ENCODE measurements around the gene SCFD2. TPM values are rescaled to one million over a fixed set of nuclear protein-coding genes. Genes with fewer than 3 reads are reported as not detected.
A peak's percentile ranks its signal among the peaks of the same experiment; 100 is the strongest.

SCFD2 gene
- total RNA-seq, 1 donor from 2014 or later, result 13.2 TPM

DNA sequence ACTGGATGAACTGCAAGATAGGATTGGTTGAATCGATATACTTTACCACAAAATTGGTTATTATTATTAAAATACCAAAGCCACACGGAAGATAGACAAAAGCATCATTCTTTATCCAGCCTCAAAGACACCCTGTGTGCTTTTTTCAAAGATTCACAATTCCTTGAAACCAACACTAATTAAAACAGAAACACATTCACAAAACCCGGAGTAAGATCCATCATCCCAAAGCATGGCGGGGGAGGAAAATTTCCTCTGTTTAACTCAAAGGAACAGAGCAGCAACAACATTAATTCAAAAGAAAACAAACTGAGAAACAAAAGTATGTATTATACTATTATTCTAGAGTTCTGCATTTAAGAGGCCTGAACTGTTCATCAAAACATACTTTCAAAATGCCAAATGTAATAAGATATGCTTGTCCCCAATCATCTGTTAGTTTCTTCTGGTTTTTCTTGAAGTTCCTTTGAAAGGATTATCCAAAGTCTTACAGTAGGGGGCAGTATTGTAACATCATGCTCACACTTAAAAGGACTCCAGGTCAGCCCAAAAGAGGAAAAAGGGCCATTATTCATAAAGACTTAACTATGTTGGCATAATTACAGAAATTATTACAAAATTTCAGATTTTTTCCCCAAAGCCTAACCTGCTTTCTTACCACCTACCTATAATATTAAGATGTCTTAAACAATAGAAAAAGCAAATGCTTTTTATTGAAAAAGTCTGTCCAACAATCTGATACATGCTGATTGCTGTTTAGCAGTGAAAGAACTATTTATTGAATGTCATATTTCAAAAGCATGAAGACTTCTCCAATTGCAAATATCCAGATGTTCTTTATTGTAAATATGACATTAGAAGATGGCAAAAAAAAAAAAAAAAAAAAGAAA, 168.7 kb downstream of the SCFD2 start:
- no peaks in the 10 kb centered on the region for H3K4me1 ChIP-seq
- no peaks in the 10 kb centered on the region for H3K36me3 ChIP-seq
- no peaks in the 10 kb centered on the region for H3K9me3 ChIP-seq
- DNase-seq, result no peak
- H3K27me3 ChIP-seq (ENCODE audit: low read depth), result no peaks in the 10 kb centered on the region
- no peak overlapping the region for H3K27ac ChIP-seq
- no peak overlapping the region for H3K4me3 ChIP-seq
- peak in 1 of 2 donors; percentile 67 for ATAC-seq
- intact Hi-C loops (cut with DNase I), result loop anchor here (10.0 kb wide), 2 partner anchors 608 to 1028 kb away; partner anchors contain the start of gene PDGFRA
- TF ChIP-seq, protein P1, sequence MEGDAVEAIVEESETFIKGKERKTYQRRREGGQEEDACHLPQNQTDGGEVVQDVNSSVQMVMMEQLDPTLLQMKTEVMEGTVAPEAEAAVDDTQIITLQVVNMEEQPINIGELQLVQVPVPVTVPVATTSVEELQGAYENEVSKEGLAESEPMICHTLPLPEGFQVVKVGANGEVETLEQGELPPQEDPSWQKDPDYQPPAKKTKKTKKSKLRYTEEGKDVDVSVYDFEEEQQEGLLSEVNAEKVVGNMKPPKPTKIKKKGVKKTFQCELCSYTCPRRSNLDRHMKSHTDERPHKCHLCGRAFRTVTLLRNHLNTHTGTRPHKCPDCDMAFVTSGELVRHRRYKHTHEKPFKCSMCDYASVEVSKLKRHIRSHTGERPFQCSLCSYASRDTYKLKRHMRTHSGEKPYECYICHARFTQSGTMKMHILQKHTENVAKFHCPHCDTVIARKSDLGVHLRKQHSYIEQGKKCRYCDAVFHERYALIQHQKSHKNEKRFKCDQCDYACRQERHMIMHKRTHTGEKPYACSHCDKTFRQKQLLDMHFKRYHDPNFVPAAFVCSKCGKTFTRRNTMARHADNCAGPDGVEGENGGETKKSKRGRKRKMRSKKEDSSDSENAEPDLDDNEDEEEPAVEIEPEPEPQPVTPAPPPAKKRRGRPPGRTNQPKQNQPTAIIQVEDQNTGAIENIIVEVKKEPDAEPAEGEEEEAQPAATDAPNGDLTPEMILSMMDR (IDR thresholded peaks at IDR 0.05), result peak; percentile 74

DNA sequence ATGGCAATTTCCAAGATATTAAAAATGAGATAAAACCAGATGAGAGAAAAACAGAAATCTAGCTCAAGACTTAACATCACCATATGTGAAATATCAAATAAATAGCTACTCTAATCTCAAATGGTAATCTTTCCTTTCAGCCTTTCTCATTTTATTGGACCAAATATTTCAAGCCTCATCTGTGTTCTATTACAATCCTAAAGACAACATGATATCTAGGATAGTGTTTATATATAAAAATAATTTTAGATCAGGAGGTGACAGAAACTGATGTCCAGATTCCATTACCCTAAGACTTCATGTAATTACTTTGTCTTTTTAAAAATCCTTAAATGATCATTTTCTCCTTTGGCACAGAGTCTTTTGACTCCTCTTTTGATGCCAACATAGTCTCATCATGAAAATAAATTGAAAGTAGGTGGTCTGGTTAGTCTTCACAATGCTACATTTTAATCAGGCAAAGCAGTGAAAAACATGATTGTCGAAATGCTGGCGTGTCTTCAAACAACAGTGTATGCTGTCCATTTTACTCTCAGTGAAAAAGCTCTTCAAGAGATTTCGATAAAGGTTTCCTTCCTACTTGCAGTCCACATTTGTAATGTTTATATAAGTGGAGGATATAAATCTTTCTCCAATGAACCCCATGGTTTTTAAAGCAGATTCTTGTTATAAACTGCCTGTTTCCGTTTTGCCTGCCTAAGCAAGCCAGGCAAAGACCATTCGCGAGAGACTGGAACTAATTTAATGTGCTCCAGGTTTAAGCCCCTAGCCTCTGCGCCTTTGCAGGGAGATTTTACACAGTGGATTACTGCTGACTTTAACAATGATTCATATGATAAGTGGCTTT, 169.8 kb downstream of the SCFD2 start:
- Histone ChIP-seq H3K27me3 (ENCODE audit: low read depth) (no peaks in the 10 kb centered on the region), H3K4me1 (no peaks in the 10 kb centered on the region), H3K36me3 (no peaks in the 10 kb centered on the region), H3K4me3 (no peak overlapping the region), H3K9me3 (no peaks in the 10 kb centered on the region), H3K27ac (no peak overlapping the region)
- no peak for ATAC-seq
- TF ChIP-seq, protein P1 (IDR thresholded peaks at IDR 0.05), result no peak
- intact Hi-C loops (cut with DNase I), result loop anchor here (10.0 kb wide), 2 partner anchors 609 to 1029 kb away; partner anchors contain the start of gene PDGFRA
- no peak for DNase-seq

DNA sequence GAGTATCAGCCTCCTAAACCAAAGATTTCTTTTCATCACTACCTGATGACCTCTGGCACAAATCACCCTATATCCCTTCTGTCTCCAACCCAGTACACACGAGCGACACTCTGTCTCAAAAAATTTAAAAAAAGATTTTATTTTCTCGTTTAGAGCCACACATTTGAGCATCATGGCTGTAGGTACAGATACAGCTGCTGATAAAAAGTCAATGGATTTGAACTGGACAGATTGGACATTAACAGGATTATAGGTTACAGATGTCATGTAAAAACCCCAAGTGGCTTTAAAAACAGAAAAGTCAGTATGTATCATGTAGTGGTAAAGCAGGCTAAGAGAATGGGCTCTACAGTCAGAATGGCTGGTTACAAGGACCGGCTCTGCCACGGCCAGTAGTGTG, 171.1 kb downstream of the SCFD2 start:
- Histone ChIP-seq H3K27me3 (ENCODE audit: low read depth) (no peaks in the 10 kb centered on the region), H3K4me1 (no peaks in the 10 kb centered on the region), H3K27ac (no peak overlapping the region), H3K4me3 (no peak overlapping the region), H3K36me3 (no peaks in the 10 kb centered on the region), H3K9me3 (no peaks in the 10 kb centered on the region)
- intact Hi-C loops (cut with DNase I), result loop anchor here (10.0 kb wide), 2 partner anchors 610 to 1030 kb away; partner anchors contain the start of gene PDGFRA
- TF ChIP-seq, protein P1 (IDR thresholded peaks at IDR 0.05), result no peak
- no peak for DNase-seq
- ATAC-seq, result no peak

DNA sequence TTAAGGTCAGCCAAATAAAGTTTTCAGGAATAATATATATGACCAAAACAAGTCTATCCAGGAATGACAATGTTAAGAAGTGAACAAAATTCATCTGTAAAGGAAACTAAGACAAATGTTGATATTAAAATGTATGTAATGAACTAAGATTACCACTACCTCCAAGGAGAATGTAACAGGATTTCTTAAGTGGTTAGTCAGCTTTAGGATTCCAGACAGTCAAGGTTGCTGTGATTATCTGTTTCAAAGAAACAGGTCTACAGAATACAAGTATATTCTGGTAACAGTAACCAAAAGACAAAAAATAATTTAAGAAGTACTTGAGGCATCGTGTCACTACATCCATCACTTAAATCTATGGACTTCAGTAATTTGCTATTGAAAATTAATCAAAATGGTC, 172.8 kb downstream of the SCFD2 start:
- intact Hi-C loops (cut with DNase I), result loop anchor here (10.0 kb wide), 2 partner anchors 612 to 1032 kb away; partner anchors contain the start of gene PDGFRA
- no peaks in the 10 kb centered on the region for H3K9me3 ChIP-seq
- DNase-seq (no peak), ATAC-seq (no peak)
- H3K4me1 ChIP-seq, result no peaks in the 10 kb centered on the region
- TF ChIP-seq, protein P1 (IDR thresholded peaks at IDR 0.05), result no peak
- no peaks in the 10 kb centered on the region for H3K36me3 ChIP-seq
- H3K4me3 ChIP-seq, result no peak overlapping the region
- no peaks in the 10 kb centered on the region for H3K27me3 ChIP-seq (ENCODE audit: low read depth)
- no peak overlapping the region for H3K27ac ChIP-seq

DNA sequence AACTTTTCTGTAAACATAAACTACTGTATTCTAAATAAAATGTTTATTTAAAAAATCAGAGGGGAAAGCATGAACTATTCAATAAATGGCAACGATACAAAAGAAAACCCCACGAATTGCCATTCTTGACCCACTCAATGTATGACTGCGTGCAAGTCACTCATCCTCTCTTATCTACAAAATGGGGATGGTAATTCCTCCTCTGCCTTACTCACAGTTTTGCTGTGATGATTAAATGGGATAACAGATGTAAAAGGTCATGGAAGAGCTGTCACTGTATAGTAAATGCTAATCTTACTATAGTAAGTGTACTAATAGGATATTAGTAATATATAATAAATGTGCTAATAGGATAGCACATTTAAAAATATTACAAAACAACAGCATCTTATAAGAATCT, 173.4 kb downstream of the SCFD2 start:
- ATAC-seq (no peak), DNase-seq (no peak)
- H3K36me3 ChIP-seq, result no peaks in the 10 kb centered on the region
- intact Hi-C loops (cut with DNase I), result loop anchor here (10.0 kb wide), 2 partner anchors 612 to 1032 kb away; partner anchors contain the start of gene PDGFRA
- H3K4me1 ChIP-seq, result no peaks in the 10 kb centered on the region
- H3K27me3 ChIP-seq (ENCODE audit: low read depth), result no peaks in the 10 kb centered on the region
- no peak overlapping the region for H3K4me3 ChIP-seq
- no peaks in the 10 kb centered on the region for H3K9me3 ChIP-seq
- H3K27ac ChIP-seq, result no peak overlapping the region
- TF ChIP-seq, protein P1 (IDR thresholded peaks at IDR 0.05), result no peak

All from lower lobe of right lung (tissue), 2 donors.